Kidney (tissue), 14 donors: ENCODE results near the gene GDAP2. TPM values are rescaled to one million over a fixed set of nuclear protein-coding genes. Genes with fewer than 3 reads are reported as not detected.

Experiments used
- DNase-seq, 5 donors: peaks; one replicate each; pipeline ENCODE4 v3.0.0-alpha.2; 2013 to 2020
- FAIRE-seq: peaks from 2 replicates; lab custom pipeline; 2012; peaks lifted over from hg19 to GRCh38; lab: Jason Lieb, UNC
- H3K27ac ChIP-seq, 2 donors: one replicate each; pipeline ENCODE4 v1.7.0; 2013; ENCODE audit warnings: low read depth in 2 of 2, low read length in 2 of 2, inconsistent platforms in 1 of 2
- H3K27me3 ChIP-seq: one replicate; pipeline ENCODE4 v1.7.1; 2013; ENCODE audit warnings: low read length, inconsistent platforms; ENCODE audit not compliant: control insufficient read depth, insufficient read depth
- H3K36me3 ChIP-seq, 3 donors: one replicate each; pipeline versions ENCODE4 v1.7.0 to v1.7.1; 2013; ENCODE audit warnings: low read length in 3 of 3, control low read depth in 1 of 3, inconsistent platforms in 1 of 3; ENCODE audit not compliant: insufficient read depth in 3 of 3, control insufficient read depth in 2 of 3
- H3K4me1 ChIP-seq, 3 donors: one replicate each; pipeline versions ENCODE4 v1.7.0 to v1.7.1; 2013; ENCODE audit warnings: low read length in 3 of 3, inconsistent platforms in 1 of 3, low read depth in 1 of 3; ENCODE audit not compliant: control insufficient read depth in 2 of 3, insufficient read depth in 2 of 3
- H3K4me3 ChIP-seq, 3 donors: one replicate each; pipeline versions ENCODE4 v1.7.0 to v1.8.1; 2013; ENCODE audit warnings: low read length in 3 of 3, control low read depth in 1 of 3, inconsistent platforms in 1 of 3
- H3K9ac ChIP-seq, 3 donors: one replicate each; pipeline versions ENCODE4 v1.7.0 to v1.7.1; 2013; ENCODE audit warnings: low read length in 3 of 3, control low read depth in 1 of 3, inconsistent platforms in 1 of 3
- H3K9me3 ChIP-seq, 3 donors: one replicate each; pipeline versions ENCODE4 v1.7.0 to v1.7.1; 2013; ENCODE audit warnings: low read length in 3 of 3, control low read depth in 1 of 3, inconsistent platforms in 1 of 3; ENCODE audit not compliant: control insufficient read depth in 2 of 3, insufficient read depth in 1 of 3
- intact Hi-C: fragments of 100-400 bp; cut with DNase I; formaldehyde crosslinking; loops from one replicate; pipeline ENCODE4 v1.11.1; 2022
- polyA plus RNA-seq: library from polyadenylated mRNA; stranded (reverse); fragments of 350-450 nt; fragmentation: Illumina TruSeq; extraction: RNeasy Lipid Tissue Mini Kit (QIAGEN cat#74804); gene quantifications from one replicate; pipeline ENCODE4 v1.2.3, GENCODE V29; 2014; ENCODE audit warnings: low read depth, low replicate concordance; ENCODE audit not compliant: insufficient read depth
- total RNA-seq: library from RNA; stranded (reverse); fragmentation: NEBNext Ultra II Directional; extraction: Animal tissue kit (Norgen Biotek cat#: 25700); gene quantifications from one replicate; pipeline ENCODE4 v1.2.1, GENCODE V29; 2021
- TF ChIP-seq, protein P1 (sequence below): IDR thresholded peaks from 3 replicates; pipeline ENCODE4 v1.5.1; 2012; ENCODE audit warnings: mild to moderate bottlenecking, moderate library complexity, borderline replicate concordance; ENCODE audit not compliant: insufficient read depth; ENCODE audit errors: extremely low read depth
- donor health status: control.
- donor health status: control.
- donor health status: control.
- donor health status: control.
- donor health status: control.
- donor health status: DM: yes; HTN: yes; CAD: no.
- donor health status: Normal renal cell carcinoma (clear cell type).

Gene GDAP2
- total and polyA plus RNA-seq, 2 donors from 2014 or later, result 11.3 to 31.8 TPM

DNA sequence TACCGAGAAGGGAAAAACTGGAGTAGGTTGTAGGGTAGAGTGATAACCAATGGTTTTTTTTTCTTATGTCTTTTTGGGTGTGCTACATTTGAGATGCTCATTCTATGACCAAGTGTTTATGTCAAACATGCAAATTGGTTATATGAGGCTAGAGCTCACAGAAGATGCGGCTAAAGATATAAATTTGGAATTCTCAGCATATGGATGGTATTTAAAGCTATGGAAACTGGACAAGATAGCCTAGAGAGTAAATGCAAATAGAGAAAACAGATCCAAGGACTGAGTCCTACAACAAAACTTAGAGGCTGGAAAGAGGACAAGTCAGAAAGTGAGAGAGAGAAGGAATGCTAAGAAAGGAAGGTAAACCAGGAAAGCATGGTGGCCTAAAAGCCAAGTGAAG lies 7.4 kb downstream of the GDAP2 start:
- no peak for DNase-seq
- Histone ChIP-seq H3K27me3 (no peaks in the 10 kb centered on the region), H3K9me3 (no peaks in the 10 kb centered on the region), H3K27ac (no peak overlapping the region), H3K4me3 (no peak overlapping the region), H3K4me1 (no peaks in the 10 kb centered on the region), H3K9ac (no peak overlapping the region), H3K36me3 (peaks cover 0 to 14% (median 2%) of the 10 kb centered on the region in 3 donors)
- TF ChIP-seq, protein P1, sequence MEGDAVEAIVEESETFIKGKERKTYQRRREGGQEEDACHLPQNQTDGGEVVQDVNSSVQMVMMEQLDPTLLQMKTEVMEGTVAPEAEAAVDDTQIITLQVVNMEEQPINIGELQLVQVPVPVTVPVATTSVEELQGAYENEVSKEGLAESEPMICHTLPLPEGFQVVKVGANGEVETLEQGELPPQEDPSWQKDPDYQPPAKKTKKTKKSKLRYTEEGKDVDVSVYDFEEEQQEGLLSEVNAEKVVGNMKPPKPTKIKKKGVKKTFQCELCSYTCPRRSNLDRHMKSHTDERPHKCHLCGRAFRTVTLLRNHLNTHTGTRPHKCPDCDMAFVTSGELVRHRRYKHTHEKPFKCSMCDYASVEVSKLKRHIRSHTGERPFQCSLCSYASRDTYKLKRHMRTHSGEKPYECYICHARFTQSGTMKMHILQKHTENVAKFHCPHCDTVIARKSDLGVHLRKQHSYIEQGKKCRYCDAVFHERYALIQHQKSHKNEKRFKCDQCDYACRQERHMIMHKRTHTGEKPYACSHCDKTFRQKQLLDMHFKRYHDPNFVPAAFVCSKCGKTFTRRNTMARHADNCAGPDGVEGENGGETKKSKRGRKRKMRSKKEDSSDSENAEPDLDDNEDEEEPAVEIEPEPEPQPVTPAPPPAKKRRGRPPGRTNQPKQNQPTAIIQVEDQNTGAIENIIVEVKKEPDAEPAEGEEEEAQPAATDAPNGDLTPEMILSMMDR, result no peak
- intact Hi-C loops, result no loop called here
- FAIRE-seq, result no peak

DNA sequence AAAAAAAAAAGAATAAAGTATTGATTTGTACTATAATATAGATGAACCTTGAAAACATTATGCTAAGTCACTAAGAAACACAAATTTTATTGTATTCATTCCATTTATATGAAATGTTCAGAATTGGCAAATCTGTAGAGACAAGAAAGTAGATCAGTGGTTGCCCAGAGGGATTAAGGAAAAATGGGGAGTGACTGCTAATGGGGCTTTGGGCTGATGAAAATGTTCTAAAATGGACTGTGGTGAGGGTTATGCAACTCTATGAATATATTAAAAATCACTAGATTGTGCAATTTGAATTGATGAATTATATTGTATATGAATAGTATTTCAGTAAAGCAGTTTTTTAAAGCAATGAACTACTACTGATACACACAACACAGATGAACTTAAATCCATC lies 10.0 kb downstream of the GDAP2 start:
- H3K9ac ChIP-seq, result no peak overlapping the region
- no peak for FAIRE-seq
- no peaks in the 10 kb centered on the region for H3K9me3 ChIP-seq
- no peak for DNase-seq
- intact Hi-C loops, result no loop called here
- peaks cover 7 to 14% (median 8%) of the 10 kb centered on the region in 3 donors for H3K36me3 ChIP-seq
- TF ChIP-seq, protein P1, result no peak
- H3K27me3 ChIP-seq, result no peaks in the 10 kb centered on the region
- no peak overlapping the region for H3K27ac ChIP-seq
- H3K4me3 ChIP-seq, result no peak overlapping the region
- H3K4me1 ChIP-seq, result no peaks in the 10 kb centered on the region

DNA sequence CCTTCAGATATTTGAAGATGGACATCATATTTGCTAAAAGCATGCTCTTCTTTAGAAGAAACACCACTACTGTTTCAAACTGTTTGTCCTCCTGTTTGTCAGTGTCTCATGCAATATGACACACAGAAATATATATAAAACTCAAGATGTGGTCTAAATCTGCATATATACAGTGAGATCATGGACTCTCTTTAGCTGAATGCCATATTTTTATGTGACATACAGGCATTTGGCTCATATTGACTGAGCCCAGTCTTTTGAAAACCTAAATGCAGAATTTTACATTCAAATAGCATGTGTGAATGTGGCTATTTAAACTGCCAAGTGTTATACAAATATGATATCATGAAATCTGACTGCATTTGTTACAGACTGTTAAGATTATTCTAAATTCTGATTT lies 18.4 kb downstream of the GDAP2 start:
- peaks cover 3 to 39% (median 21%) of the 10 kb centered on the region in 3 donors for H3K36me3 ChIP-seq

GRCh38 chr1:117905019-117905418 lies 24.4 kb downstream of the GDAP2 start:
- no peak for FAIRE-seq

More for the DNA sequence above, 18.4 kb downstream of the GDAP2 start:
- H3K27ac ChIP-seq, result no peak overlapping the region
- FAIRE-seq (no peak), DNase-seq (no peak)
- intact Hi-C loops, result no loop called here
- TF ChIP-seq, protein P1, result no peak
- no peak overlapping the region for H3K4me3 ChIP-seq
- H3K27me3 ChIP-seq, result no peaks in the 10 kb centered on the region
- H3K9ac ChIP-seq, result no peak overlapping the region
- H3K9me3 ChIP-seq, result no peaks in the 10 kb centered on the region
- H3K4me1 ChIP-seq, result no peaks in the 10 kb centered on the region

More at GRCh38 chr1:117905019-117905418, 24.4 kb downstream of the GDAP2 start:
- no peaks in the 10 kb centered on the region for H3K4me1 ChIP-seq
- no peak overlapping the region for H3K4me3 ChIP-seq
- DNase-seq, result no peak
- no peak overlapping the region for H3K9ac ChIP-seq
- intact Hi-C loops, result no loop called here
- TF ChIP-seq, protein P1, result no peak
- H3K27ac ChIP-seq, result no peak overlapping the region
- peaks cover 0 to 23% (median 22%) of the 10 kb centered on the region in 3 donors for H3K36me3 ChIP-seq
- no peaks in the 10 kb centered on the region for H3K9me3 ChIP-seq
- no peaks in the 10 kb centered on the region for H3K27me3 ChIP-seq
